H1 (cell line): Measurements from ENCODE around the gene CHST11. TPM values are rescaled to one million over a fixed set of nuclear protein-coding genes. Genes with fewer than 3 reads are reported as not detected.

Source experiments
- CTCF ChIA-PET: fragments of 300-600 bp; sonication (Branson Sonifier 250); formaldehyde crosslinking; loops from one replicate; lab custom pipeline; 2021; ENCODE audit not compliant: partially characterized antibody; lab: Charles Lee
- POLR2A ChIA-PET: fragments of 300-600 bp; sonication (Branson Sonifier 250); formaldehyde crosslinking; loops from one replicate; lab custom pipeline; 2021; ENCODE audit warnings: inconsistent platforms; ENCODE audit not compliant: partially characterized antibody; lab: Charles Lee
- DNase-seq, 2 experiments: peaks; one replicate each; pipeline versions ENCODE4 v3.0.0 to v3.0.0-alpha.2; 2010 to 2022; ENCODE audit warnings: low spot score in 2 of 2, low read depth in 1 of 2, mixed read lengths in 1 of 2
- FAIRE-seq: peaks from 2 replicates; lab custom pipeline; 2011; peaks lifted over from hg19 to GRCh38; lab: Jason Lieb, UNC
- H2AFZ ChIP-seq: 2 replicates; pipeline ENCODE4 v1.8.1; 2012; ENCODE audit warnings: low read length, inconsistent platforms
- H2AK5ac ChIP-seq: 2 replicates; pipeline ENCODE4 v1.6.1; 2013; ENCODE audit warnings: low read depth, low read length
- H2BK120ac ChIP-seq: replicated peaks from 2 replicates; pipeline ENCODE3; 2013; ENCODE audit warnings: low read depth, low read length, inconsistent platforms
- H2BK12ac ChIP-seq: 2 replicates; pipeline ENCODE4 v1.6.1; 2013; ENCODE audit warnings: low read depth, low read length
- H2BK15ac ChIP-seq: 2 replicates; pipeline ENCODE4 v1.6.1; 2013; ENCODE audit warnings: low read length
- H2BK20ac ChIP-seq: 2 replicates; pipeline ENCODE4 v1.6.1; 2013; ENCODE audit warnings: low read length
- H2BK5ac ChIP-seq: 2 replicates; pipeline ENCODE4 v1.6.1; 2013; ENCODE audit warnings: low read depth, low read length
- H3K14ac ChIP-seq: 2 replicates; pipeline ENCODE4 v1.6.1; 2013; ENCODE audit warnings: inconsistent platforms; ENCODE audit not compliant: insufficient read length
- H3K18ac ChIP-seq: 2 replicates; pipeline ENCODE4 v1.6.1; 2013; ENCODE audit warnings: low read length; ENCODE audit errors: extremely low read depth
- H3K23ac ChIP-seq: 2 replicates; pipeline ENCODE4 v1.6.1; 2013; ENCODE audit warnings: inconsistent platforms; ENCODE audit not compliant: insufficient read length
- H3K23me2 ChIP-seq: 2 replicates; pipeline ENCODE4 v1.6.1; 2013; ENCODE audit warnings: low read depth, low read length
- H3K27ac ChIP-seq: 2 replicates; pipeline ENCODE4 v1.6.1; 2011; ENCODE audit warnings: low read depth, low read length, inconsistent platforms
- H3K27me3 ChIP-seq, 4 experiments: replicated peaks in 1 of 4; 1 replicate in 1 of 4; 2 replicates in 3 of 4; pipeline versions ENCODE4 v1.6.1 to v1.8.1; 2011 to 2013; ENCODE audit warnings: low read length in 3 of 4, mild to moderate bottlenecking in 3 of 4, inconsistent platforms in 2 of 4, mixed read lengths in 2 of 4, moderate library complexity in 1 of 4; ENCODE audit not compliant: control insufficient read depth in 3 of 4, insufficient read depth in 3 of 4; ENCODE audit errors: extremely low read depth in 1 of 4
- H3K36me3 ChIP-seq, 4 experiments: 2 replicates each; pipeline versions ENCODE4 v1.6.1 to v1.8.1; 2011 to 2013; ENCODE audit warnings: mild to moderate bottlenecking in 4 of 4, low read length in 3 of 4, moderate library complexity in 2 of 4, control low read depth in 1 of 4, inconsistent platforms in 1 of 4; ENCODE audit not compliant: insufficient read depth in 4 of 4, control insufficient read depth in 2 of 4
- H3K4ac ChIP-seq: replicated peaks from 2 replicates; pipeline ENCODE3; 2013; ENCODE audit warnings: low read length, low read depth, mixed read lengths, inconsistent platforms; ENCODE audit not compliant: insufficient read length
- H3K4me1 ChIP-seq, 4 experiments: replicated peaks in 1 of 4; 1 replicate in 1 of 4; 2 replicates in 3 of 4; pipeline versions ENCODE4 v1.6.1 to v1.8.1; 2011 to 2013; ENCODE audit warnings: low read length in 3 of 4, inconsistent platforms in 2 of 4, mixed read lengths in 1 of 4; ENCODE audit not compliant: insufficient read depth in 4 of 4, control insufficient read depth in 3 of 4
- H3K4me2 ChIP-seq, 2 experiments: 2 replicates each; pipeline versions ENCODE4 v1.6.1 to v1.8.1; 2011 to 2013; ENCODE audit warnings: low read depth in 2 of 2, low read length in 2 of 2, control low read depth in 1 of 2, inconsistent platforms in 1 of 2, mild to moderate bottlenecking in 1 of 2; ENCODE audit not compliant: insufficient read depth in 1 of 2
- H3K4me3 ChIP-seq, 4 experiments: fragments of 200-600, 300-600 bp in 1 of 4; sonication (generic), shearing (Covaris generic), sonication (Bioruptor Twin) in 1 of 4; 2 replicates each; pipeline versions ENCODE4 v1.5.1 to v1.8.1; 2011 to 2016; ENCODE audit warnings: low read length in 4 of 4, low read depth in 3 of 4, control low read depth in 2 of 4, inconsistent platforms in 2 of 4, mild to moderate bottlenecking in 2 of 4, mixed read lengths in 1 of 4, moderate library complexity in 1 of 4; ENCODE audit not compliant: insufficient read depth in 2 of 4; ENCODE audit errors: extremely low read depth in 1 of 4
- H3K56ac ChIP-seq: replicated peaks from 2 replicates; pipeline ENCODE3; 2013; ENCODE audit warnings: low read depth, mild to moderate bottlenecking, mixed read lengths, low read length, inconsistent platforms; ENCODE audit not compliant: insufficient read length
- H3K79me1 ChIP-seq: 2 replicates; pipeline ENCODE4 v1.6.1; 2013; ENCODE audit warnings: low read depth, low read length, control low read depth
- H3K79me2 ChIP-seq, 2 experiments: 2 replicates each; pipeline versions ENCODE4 v1.6.1 to v1.8.1; 2012 to 2013; ENCODE audit warnings: low read length in 2 of 2, mild to moderate bottlenecking in 2 of 2, inconsistent platforms in 1 of 2; ENCODE audit not compliant: insufficient read depth in 2 of 2, control insufficient read depth in 1 of 2
- H3K9ac ChIP-seq, 4 experiments: replicated peaks in 1 of 4; 1 replicate in 1 of 4; 2 replicates in 3 of 4; pipeline versions ENCODE4 v1.6.1 to v1.8.1; 2011 to 2013; ENCODE audit warnings: low read depth in 3 of 4, low read length in 3 of 4, control low read depth in 2 of 4, mild to moderate bottlenecking in 2 of 4, moderate library complexity in 2 of 4, inconsistent platforms in 1 of 4; ENCODE audit errors: extremely low read depth in 1 of 4
- H3K9me3 ChIP-seq, 2 experiments: 2 replicates each; pipeline versions ENCODE4 v1.6.1 to v1.8.1; 2012 to 2013; ENCODE audit warnings: mild to moderate bottlenecking in 2 of 2, moderate library complexity in 2 of 2, control low read depth in 1 of 2, inconsistent platforms in 1 of 2, low read depth in 1 of 2, low read length in 1 of 2, mixed read lengths in 1 of 2; ENCODE audit not compliant: insufficient read depth in 2 of 2
- H4K20me1 ChIP-seq, 2 experiments: replicated peaks in 1 of 2; 2 replicates each; pipeline versions ENCODE3 to v1.8.1; 2011 to 2013; ENCODE audit warnings: inconsistent platforms in 2 of 2, low read length in 2 of 2, mild to moderate bottlenecking in 1 of 2; ENCODE audit not compliant: insufficient read depth in 2 of 2, control insufficient read depth in 1 of 2
- H4K5ac ChIP-seq: 2 replicates; pipeline ENCODE4 v1.6.1; 2013; ENCODE audit warnings: low read length, low read depth, mixed read lengths, inconsistent platforms; ENCODE audit not compliant: insufficient read length
- H4K8ac ChIP-seq: 2 replicates; pipeline ENCODE4 v1.8.0; 2013; ENCODE audit warnings: mild to moderate bottlenecking, moderate library complexity, low read length, inconsistent platforms; ENCODE audit not compliant: insufficient read depth; ENCODE audit errors: extremely low read depth
- H4K91ac ChIP-seq: replicated peaks from 2 replicates; pipeline ENCODE3; 2013; ENCODE audit warnings: low read length, mixed read lengths, inconsistent platforms; ENCODE audit not compliant: insufficient read length
- BACH1 ChIP-seq: IDR thresholded peaks from 2 replicates; pipeline ENCODE4 v1.6.1; 2012; ENCODE audit warnings: low read length, improper control_type of control experiment
- NANOG ChIP-seq: IDR thresholded peaks from 2 replicates; pipeline ENCODE4 v1.6.1; 2011; ENCODE audit warnings: low read length, low read depth, mild to moderate bottlenecking, inconsistent platforms; ENCODE audit not compliant: insufficient read depth, poor library complexity, severe bottlenecking
- RXRA ChIP-seq: IDR thresholded peaks from 2 replicates; pipeline ENCODE4 v1.6.1; 2011; ENCODE audit warnings: low read depth, mild to moderate bottlenecking, low read length, moderate library complexity; ENCODE audit not compliant: insufficient read depth
- WGBS, 2 experiments: shearing (Covaris generic) in 1 of 2; methylation state at CpG; one replicate each; pipeline versions ENCODE4 v1.1.6 to v1.1.7; 2013 to 2015; ENCODE audit warnings: low lambda C conversion rate in 2 of 2, mixed read lengths in 2 of 2, inconsistent platforms in 1 of 2, low coverage in 1 of 2, missing lambda C conversion rate in 1 of 2; ENCODE audit not compliant: insufficient replicate concordance in 2 of 2, insufficient coverage in 1 of 2, insufficient read length in 1 of 2; ENCODE audit errors: extremely low coverage in 1 of 2, missing lambda C conversion rate in 1 of 2; 5-methylcytosine and 5-hydroxymethylcytosine counted together
- polyA plus RNA-seq, 7 experiments: library from polyadenylated mRNA; depleted of rRNA in 3 of 7; stranded (reverse) in 5 of 7; unstranded in 2 of 7; fragments of >200 nt in 5 of 7; fragments of 200-250 nt in 2 of 7; gene quantifications; 1 replicate in 5 of 7; 2 replicates in 1 of 7; 4 replicates in 1 of 7; pipeline versions ENCODE4 v1.2.1 to v1.2.3, GENCODE V29; 2011 to 2013; ENCODE audit warnings: missing spikeins in 2 of 7, mixed read lengths in 2 of 7
- total RNA-seq: library from RNA; stranded (reverse); fragmentation: NEBNext Ultra II Directional; extraction: Animal tissue kit (Norgen Biotek cat#: 25700); gene quantifications from 2 replicates; pipeline ENCODE4 v1.2.1, GENCODE V29; 2021

CHST11 gene
- total and polyA plus RNA-seq, 2 of the 8 experiments (the other 6 are each of a cell fraction or from before 2014, with no cell fraction given), result 14.4 to 20.8 TPM

- WGBS, 2 experiments, result 92% methylated on average over 3 of the region's 3 CpGs; no CpG with 5 or more reads in 1 of the 2 experiments
- Histone ChIP-seq H2AK5ac (no peak overlapping the region), H3K9ac (no peak overlapping the region), H3K23me2 (no peaks in the 10 kb centered on the region), H3K56ac (no peak overlapping the region), H4K5ac (no peak overlapping the region), H3K18ac (no peak overlapping the region), H3K4me1 (no peaks in the 10 kb centered on the region), H3K23ac (no peak overlapping the region), H3K4me3 (no peak overlapping the region), H2BK15ac (no peak overlapping the region), H4K8ac (no peak overlapping the region), H3K14ac (no peak overlapping the region), H2BK5ac (no peak overlapping the region), H2AFZ (no peak overlapping the region), H3K79me1 (no peaks in the 10 kb centered on the region), H2BK12ac (no peak overlapping the region), H2BK120ac (no peak overlapping the region), H3K9me3 (no peaks in the 10 kb centered on the region), H3K4ac (no peak overlapping the region), H3K4me2 (no peak overlapping the region), H3K79me2 (no peaks in the 10 kb centered on the region), H3K27ac (no peak overlapping the region), H2BK20ac (no peak overlapping the region), H3K36me3 (no peaks in the 10 kb centered on the region), H4K91ac (no peak overlapping the region), H3K27me3 (0 out of 7 replicates have a peak, but pooled peaks cover 0 to 2% (median under 1%) of the 10 kb centered on the region in 4 experiments), H4K20me1 (no peaks in the 10 kb centered on the region)
- CTCF ChIA-PET, result interaction anchor here (0.5 to 2.4 kb wide), 4 partner anchors 14 to 625 kb away, joined by 3 to 7 read pairs (median 3); no protein-coding TSS in a partner anchor
- no peak for DNase-seq
- FAIRE-seq, result no peak
- POLR2A ChIA-PET, result interaction anchor here (1.3 to 1.5 kb wide), 2 partner anchors 10 to 24 kb away, joined by 4 read pairs; no protein-coding TSS in a partner anchor
- TF ChIP-seq BACH1, result no peak
- TF ChIP-seq NANOG, result no peak
- no peak for TF ChIP-seq RXRA
These were observed 21.0 kb upstream of the CHST11 start for GRCh38 chr12:104435765-104436164.
